ENCODE results near the gene PHF20. TPM values are rescaled to one million over a fixed set of nuclear protein-coding genes. Genes with fewer than 3 reads are reported as not detected.

Gene PHF20
- total and polyA plus RNA-seq, 2 of the 8 experiments (the other 6 are each of a cell fraction or from before 2014, with no cell fraction given), result 25.6 to 70.1 TPM

GRCh38 chr20:35823937-35824336 lies 52.1 kb downstream of the PHF20 start:
- Histone ChIP-seq H3K79me1 (ENCODE audit: low read depth, low read length) (peaks cover 6% of the 10 kb centered on the region; the same call in 1 of the 2 replicates), H2BK15ac (ENCODE audit: low read length) (no peak overlapping the region), H2BK120ac (replicated peaks; ENCODE audit: low read depth, low read length) (no peak overlapping the region), H3K36me3 (ENCODE audit: control insufficient read depth in 2 of 4, insufficient read depth in 4 of 4, low read length in 3 of 4) (no peaks in the 10 kb centered on the region; a peak in 2 of 8 replicates), H3K18ac (ENCODE audit: extremely low read depth, low read length) (no peak overlapping the region), H3K9ac (replicated peaks in 1 of 4; ENCODE audit: extremely low read depth in 1 of 4, low read depth in 3 of 4, low read length in 3 of 4) (no peak overlapping the region), H3K4ac (replicated peaks; ENCODE audit: insufficient read length, low read depth, low read length) (no peak overlapping the region), H2BK5ac (ENCODE audit: low read depth, low read length) (no peak overlapping the region), H4K91ac (replicated peaks; ENCODE audit: insufficient read length, low read length) (no peak overlapping the region), H3K27ac (ENCODE audit: low read depth, low read length) (no peak overlapping the region), H3K4me2 (ENCODE audit: insufficient read depth in 1 of 2, low read depth in 2 of 2, low read length in 2 of 2) (no peak overlapping the region), H4K5ac (ENCODE audit: insufficient read length, low read depth, low read length) (no peak overlapping the region), H3K23me2 (ENCODE audit: low read depth, low read length) (0 out of 2 replicates have a peak, but pooled peaks cover 2% of the 10 kb centered on the region), H3K23ac (ENCODE audit: insufficient read length) (no peak overlapping the region), H3K79me2 (ENCODE audit: control insufficient read depth in 1 of 2, insufficient read depth in 2 of 2, low read length in 2 of 2) (peaks cover 0 to 6% of the 10 kb centered on the region in 2 experiments; a peak in 1 of 4 replicates), H3K56ac (replicated peaks; ENCODE audit: insufficient read length, low read depth, low read length) (no peak overlapping the region), H2BK20ac (ENCODE audit: low read length) (no peak overlapping the region), H2AFZ (ENCODE audit: low read length) (no peak overlapping the region), H2BK12ac (ENCODE audit: low read depth, low read length) (no peak overlapping the region; the same call in 1 of the 2 replicates), H3K14ac (ENCODE audit: insufficient read length) (no peak overlapping the region), H4K20me1 (replicated peaks in 1 of 2; ENCODE audit: control insufficient read depth in 1 of 2, insufficient read depth in 2 of 2, low read length in 2 of 2) (peaks cover 2 to 3% of the 10 kb centered on the region in 2 experiments), H3K4me3 (ENCODE audit: extremely low read depth in 1 of 4, insufficient read depth in 2 of 4, low read depth in 3 of 4, low read length in 4 of 4) (no peak overlapping the region), H4K8ac (ENCODE audit: extremely low read depth, insufficient read depth, low read length) (no peak overlapping the region), H2AK5ac (ENCODE audit: low read depth, low read length) (no peak overlapping the region), H3K9me3 (ENCODE audit: insufficient read depth in 2 of 2, low read depth in 1 of 2, low read length in 1 of 2) (no peaks in the 10 kb centered on the region), H3K27me3 (replicated peaks in 1 of 4; ENCODE audit: control insufficient read depth in 3 of 4, extremely low read depth in 1 of 4, insufficient read depth in 3 of 4, low read length in 3 of 4) (no peaks in the 10 kb centered on the region), H3K4me1 (replicated peaks in 1 of 4; ENCODE audit: control insufficient read depth in 3 of 4, insufficient read depth in 4 of 4, low read length in 3 of 4) (no peaks in the 10 kb centered on the region)
- ChIA-PET CTCF (ENCODE audit: partially characterized antibody) (no interaction called here), POLR2A (ENCODE audit: partially characterized antibody) (interaction anchor here (1.3 to 2.0 kb wide), 3 partner anchors 17 to 82 kb away, joined by 3 to 10 read pairs (median 5); partner anchors contain the start of genes PHF20 and RBM39)
- 95% methylated on average over 2 of the region's 2 CpGs; no CpG with 5 or more reads in 1 of the 2 experiments for WGBS, 2 experiments (ENCODE audit: extremely low coverage in 1 of 2, insufficient coverage in 1 of 2, insufficient read length in 1 of 2, insufficient replicate concordance in 2 of 2, low coverage in 1 of 2, low lambda C conversion rate in 2 of 2, missing lambda C conversion rate in 1 of 2)
- no peak for FAIRE-seq
- TF ChIP-seq CHD1 (IDR thresholded peaks at IDR 0.05; ENCODE audit: low read depth, low read length) (no peak), SIRT6 (IDR thresholded peaks at IDR 0.05; ENCODE audit: low read length) (no peak), TEAD4 (IDR thresholded peaks at IDR 0.05; ENCODE audit: low read depth, low read length) (peak; percentile 96), TAF1 (IDR thresholded peaks at IDR 0.05; ENCODE audit: low read depth, low read length) (no peak), CTBP2 (IDR thresholded peaks at IDR 0.05; ENCODE audit: borderline replicate concordance, insufficient read depth, insufficient read length, low read length) (no peak), JUND (IDR thresholded peaks at IDR 0.05; ENCODE audit: low read length) (no peak)
- no peak for DNase-seq (ENCODE audit: low read depth in 1 of 2, low spot score in 2 of 2)
